ENCODE data around the gene SCO2. TPM values are rescaled to one million over a fixed set of nuclear protein-coding genes. Genes with fewer than 3 reads are reported as not detected.

The SCO2 gene
- total and polyA plus RNA-seq, 2 of the 13 experiments (the other 11 are each of a cell fraction or from before 2014, with no cell fraction given): 0.32 to 3.7 TPM

DNA sequence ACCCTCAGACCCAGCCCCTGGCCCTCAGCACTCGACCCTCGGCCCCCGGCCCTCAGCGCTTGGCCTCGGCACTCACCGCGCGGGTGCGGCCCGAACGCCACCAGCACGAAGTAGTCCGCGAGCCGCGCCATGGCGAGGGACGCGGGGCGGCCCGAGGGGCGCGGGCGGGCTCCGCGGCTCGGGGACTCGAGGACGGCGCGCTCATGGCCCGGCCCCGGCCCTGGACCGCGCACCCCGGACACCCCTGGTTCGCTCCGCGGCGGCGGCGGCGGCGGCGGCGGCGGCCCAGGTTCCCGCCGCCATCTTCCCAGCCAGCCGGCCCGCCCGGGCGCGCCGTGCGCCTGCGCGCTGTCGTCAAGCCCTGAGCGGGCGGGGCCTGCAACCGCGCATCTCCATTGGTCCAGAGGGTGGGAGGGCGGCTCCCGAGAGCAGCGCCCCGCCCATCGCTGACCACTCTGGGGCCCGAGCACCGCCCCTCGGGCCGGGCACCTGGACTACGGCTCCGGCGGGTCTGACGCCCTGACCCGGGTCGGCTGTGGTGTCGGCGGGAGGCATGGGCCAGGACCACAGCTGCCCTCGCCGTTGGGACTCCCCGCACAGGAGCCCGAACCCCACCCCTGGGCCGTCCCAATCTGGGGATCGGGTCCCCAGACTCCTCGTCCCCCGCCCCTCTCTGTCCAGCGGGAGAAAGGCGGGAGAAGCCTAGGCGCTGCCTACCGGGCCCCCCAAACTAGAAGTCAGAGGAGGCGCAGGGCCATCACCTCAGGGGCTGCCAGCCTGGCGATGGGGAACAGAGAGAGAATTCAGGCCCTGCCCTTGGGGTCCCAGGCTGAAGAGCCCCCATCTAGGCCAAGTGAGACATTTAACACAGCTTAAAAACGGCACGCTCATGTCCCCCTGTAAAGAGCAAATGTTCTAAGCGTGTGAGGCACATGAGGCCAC lies 50.4 kb downstream of the SCO2 start, which contains the start of gene SBF1 (continued):
- TF ChIP-seq, protein P1, sequence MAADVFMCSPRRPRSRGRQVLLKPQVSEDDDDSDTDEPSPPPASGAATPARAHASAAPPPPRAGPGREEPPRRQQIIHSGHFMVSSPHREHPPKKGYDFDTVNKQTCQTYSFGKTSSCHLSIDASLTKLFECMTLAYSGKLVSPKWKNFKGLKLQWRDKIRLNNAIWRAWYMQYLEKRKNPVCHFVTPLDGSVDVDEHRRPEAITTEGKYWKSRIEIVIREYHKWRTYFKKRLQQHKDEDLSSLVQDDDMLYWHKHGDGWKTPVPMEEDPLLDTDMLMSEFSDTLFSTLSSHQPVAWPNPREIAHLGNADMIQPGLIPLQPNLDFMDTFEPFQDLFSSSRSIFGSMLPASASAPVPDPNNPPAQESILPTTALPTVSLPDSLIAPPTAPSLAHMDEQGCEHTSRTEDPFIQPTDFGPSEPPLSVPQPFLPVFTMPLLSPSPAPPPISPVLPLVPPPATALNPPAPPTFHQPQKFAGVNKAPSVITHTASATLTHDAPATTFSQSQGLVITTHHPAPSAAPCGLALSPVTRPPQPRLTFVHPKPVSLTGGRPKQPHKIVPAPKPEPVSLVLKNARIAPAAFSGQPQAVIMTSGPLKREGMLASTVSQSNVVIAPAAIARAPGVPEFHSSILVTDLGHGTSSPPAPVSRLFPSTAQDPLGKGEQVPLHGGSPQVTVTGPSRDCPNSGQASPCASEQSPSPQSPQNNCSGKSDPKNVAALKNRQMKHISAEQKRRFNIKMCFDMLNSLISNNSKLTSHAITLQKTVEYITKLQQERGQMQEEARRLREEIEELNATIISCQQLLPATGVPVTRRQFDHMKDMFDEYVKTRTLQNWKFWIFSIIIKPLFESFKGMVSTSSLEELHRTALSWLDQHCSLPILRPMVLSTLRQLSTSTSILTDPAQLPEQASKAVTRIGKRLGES (CRISPR knock-in tag; IDR thresholded peaks at IDR 0.05; ENCODE audit: borderline replicate concordance): no peak
- peak; percentile 79 for TF ChIP-seq POLR2G (IDR thresholded peaks at IDR 0.05; ENCODE audit: low read depth, low read length)
- no peak for TF ChIP-seq NPAS2 (CRISPR knock-in tag; IDR thresholded peaks at IDR 0.05; ENCODE audit: borderline replicate concordance)
- TF ChIP-seq ZNF30 (CRISPR knock-in tag; IDR thresholded peaks at IDR 0.05): no peak
- TF ChIP-seq, protein P2, sequence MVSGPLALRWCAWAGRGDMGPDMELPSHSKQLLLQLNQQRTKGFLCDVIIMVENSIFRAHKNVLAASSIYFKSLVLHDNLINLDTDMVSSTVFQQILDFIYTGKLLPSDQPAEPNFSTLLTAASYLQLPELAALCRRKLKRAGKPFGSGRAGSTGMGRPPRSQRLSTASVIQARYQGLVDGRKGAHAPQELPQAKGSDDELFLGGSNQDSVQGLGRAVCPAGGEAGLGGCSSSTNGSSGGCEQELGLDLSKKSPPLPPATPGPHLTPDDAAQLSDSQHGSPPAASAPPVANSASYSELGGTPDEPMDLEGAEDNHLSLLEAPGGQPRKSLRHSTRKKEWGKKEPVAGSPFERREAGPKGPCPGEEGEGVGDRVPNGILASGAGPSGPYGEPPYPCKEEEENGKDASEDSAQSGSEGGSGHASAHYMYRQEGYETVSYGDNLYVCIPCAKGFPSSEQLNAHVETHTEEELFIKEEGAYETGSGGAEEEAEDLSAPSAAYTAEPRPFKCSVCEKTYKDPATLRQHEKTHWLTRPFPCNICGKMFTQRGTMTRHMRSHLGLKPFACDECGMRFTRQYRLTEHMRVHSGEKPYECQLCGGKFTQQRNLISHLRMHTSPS (CRISPR knock-in tag; IDR thresholded peaks at IDR 0.05; ENCODE audit: low read depth): peak; percentile 54; the same call in 1 of the 2 replicates
- TF ChIP-seq, protein P3, sequence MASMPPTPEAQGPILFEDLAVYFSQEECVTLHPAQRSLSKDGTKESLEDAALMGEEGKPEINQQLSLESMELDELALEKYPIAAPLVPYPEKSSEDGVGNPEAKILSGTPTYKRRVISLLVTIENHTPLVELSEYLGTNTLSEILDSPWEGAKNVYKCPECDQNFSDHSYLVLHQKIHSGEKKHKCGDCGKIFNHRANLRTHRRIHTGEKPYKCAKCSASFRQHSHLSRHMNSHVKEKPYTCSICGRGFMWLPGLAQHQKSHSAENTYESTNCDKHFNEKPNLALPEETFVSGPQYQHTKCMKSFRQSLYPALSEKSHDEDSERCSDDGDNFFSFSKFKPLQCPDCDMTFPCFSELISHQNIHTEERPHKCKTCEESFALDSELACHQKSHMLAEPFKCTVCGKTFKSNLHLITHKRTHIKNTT (CRISPR knock-in tag; IDR thresholded peaks at IDR 0.05): no peak
- 0 out of 2 replicates have a peak, but pooled peaks have one; percentile 23 for TF ChIP-seq ZNF317 (CRISPR knock-in tag; IDR thresholded peaks at IDR 0.05)
- no peak for TF ChIP-seq HMG20B (CRISPR knock-in tag; conservative IDR thresholded peaks at IDR 0.05)
- no peak for TF ChIP-seq FOXA3 (CRISPR knock-in tag; IDR thresholded peaks at IDR 0.05)
- no peak for TF ChIP-seq EHMT2 (IDR thresholded peaks at IDR 0.05; ENCODE audit: borderline replicate concordance, low read depth, low read length)
- TF ChIP-seq GLI4 (CRISPR knock-in tag; IDR thresholded peaks at IDR 0.05; ENCODE audit: borderline replicate concordance): no peak
- no peak for TF ChIP-seq ZNF550 (CRISPR knock-in tag; IDR thresholded peaks at IDR 0.05; ENCODE audit: borderline replicate concordance)
- no peak for TF ChIP-seq ZBTB7A (CRISPR knock-in tag; IDR thresholded peaks at IDR 0.05)
- no peak for TF ChIP-seq ZNF749 (CRISPR knock-in tag; IDR thresholded peaks at IDR 0.05; ENCODE audit: borderline replicate concordance)
- no peak for TF ChIP-seq ZNF672 (CRISPR knock-in tag; IDR thresholded peaks at IDR 0.05)
- peak; percentile 30; the same call in 1 of the 2 replicates for TF ChIP-seq ZNF598 (CRISPR knock-in tag; IDR thresholded peaks at IDR 0.05; ENCODE audit: borderline replicate concordance)
- TF ChIP-seq SAP130 (CRISPR knock-in tag; IDR thresholded peaks at IDR 0.05; ENCODE audit: low read depth): peak; percentile 69
- TF ChIP-seq, protein P4, sequence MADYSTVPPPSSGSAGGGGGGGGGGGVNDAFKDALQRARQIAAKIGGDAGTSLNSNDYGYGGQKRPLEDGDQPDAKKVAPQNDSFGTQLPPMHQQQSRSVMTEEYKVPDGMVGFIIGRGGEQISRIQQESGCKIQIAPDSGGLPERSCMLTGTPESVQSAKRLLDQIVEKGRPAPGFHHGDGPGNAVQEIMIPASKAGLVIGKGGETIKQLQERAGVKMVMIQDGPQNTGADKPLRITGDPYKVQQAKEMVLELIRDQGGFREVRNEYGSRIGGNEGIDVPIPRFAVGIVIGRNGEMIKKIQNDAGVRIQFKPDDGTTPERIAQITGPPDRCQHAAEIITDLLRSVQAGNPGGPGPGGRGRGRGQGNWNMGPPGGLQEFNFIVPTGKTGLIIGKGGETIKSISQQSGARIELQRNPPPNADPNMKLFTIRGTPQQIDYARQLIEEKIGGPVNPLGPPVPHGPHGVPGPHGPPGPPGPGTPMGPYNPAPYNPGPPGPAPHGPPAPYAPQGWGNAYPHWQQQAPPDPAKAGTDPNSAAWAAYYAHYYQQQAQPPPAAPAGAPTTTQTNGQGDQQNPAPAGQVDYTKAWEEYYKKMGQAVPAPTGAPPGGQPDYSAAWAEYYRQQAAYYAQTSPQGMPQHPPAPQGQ (CRISPR knock-in tag; IDR thresholded peaks at IDR 0.05; ENCODE audit: borderline replicate concordance): no peak
- no peak for TF ChIP-seq RAD21 (CRISPR knock-in tag; IDR thresholded peaks at IDR 0.05)

Data from HepG2 (cell line).